HUES48 (cell line): ENCODE results near the gene CCR6.
A peak's percentile ranks its signal among the peaks of the same experiment; 100 is the strongest.

Experiments used
- H3K27ac ChIP-seq: one replicate; pipeline ENCODE4 v1.7.0; 2013; ENCODE audit warnings: low read depth, low read length, inconsistent platforms
- H3K27me3 ChIP-seq: 2 replicates; pipeline ENCODE4 v1.6.1; 2013; ENCODE audit warnings: mild to moderate bottlenecking, low read length; ENCODE audit not compliant: control insufficient read depth, insufficient read depth
- H3K36me3 ChIP-seq: 2 replicates; pipeline ENCODE4 v1.6.1; 2013; ENCODE audit warnings: low read length; ENCODE audit not compliant: control insufficient read depth, insufficient read depth
- H3K4me1 ChIP-seq: 2 replicates; pipeline ENCODE4 v1.6.1; 2013; ENCODE audit warnings: mild to moderate bottlenecking, low read length; ENCODE audit not compliant: control insufficient read depth, insufficient read depth
- H3K4me3 ChIP-seq: 2 replicates; pipeline ENCODE4 v1.5.1; 2013; ENCODE audit warnings: mild to moderate bottlenecking, low read depth, low read length
- H3K9ac ChIP-seq: 2 replicates; pipeline ENCODE4 v1.6.1; 2013; ENCODE audit warnings: mild to moderate bottlenecking, low read depth, low read length, moderate library complexity
- H3K9me3 ChIP-seq: 2 replicates; pipeline ENCODE4 v1.6.1; 2013; ENCODE audit warnings: low read length; ENCODE audit not compliant: control insufficient read depth, insufficient read depth

CCR6 gene

GRCh38 chr6:167145461-167145860 lies 22.6 kb downstream of the CCR6 start:
- H3K9me3 ChIP-seq: no peaks in the 10 kb centered on the region
- H3K9ac ChIP-seq: no peak overlapping the region
- no peak overlapping the region for H3K27ac ChIP-seq
- 0 out of 2 replicates have a peak, but pooled peaks cover 6% of the 10 kb centered on the region for H3K27me3 ChIP-seq
- no peaks in the 10 kb centered on the region for H3K36me3 ChIP-seq
- H3K4me3 ChIP-seq: no peak overlapping the region
- peaks cover 43% of the 10 kb centered on the region for H3K4me1 ChIP-seq

- H3K27me3 ChIP-seq: 0 out of 2 replicates have a peak, but pooled peaks cover 6% of the 10 kb centered on the region
- H3K9ac ChIP-seq: no peak overlapping the region
- no peaks in the 10 kb centered on the region for H3K36me3 ChIP-seq
- peaks cover 42% of the 10 kb centered on the region for H3K4me1 ChIP-seq
- peaks cover 6% of the 10 kb centered on the region; the same call in 1 of the 2 replicates for H3K9me3 ChIP-seq
- H3K27ac ChIP-seq: peak overlapping the region; percentile 80
- no peak overlapping the region for H3K4me3 ChIP-seq
Observed at GRCh38 chr6:167146135-167146534, 23.2 kb downstream of the CCR6 start.

GRCh38 chr6:167146977-167147376 lies 24.1 kb downstream of the CCR6 start:
- peak overlapping the region; percentile 26; the same call in 1 of the 2 replicates for H3K9ac ChIP-seq
- H3K9me3 ChIP-seq: peaks cover 6% of the 10 kb centered on the region; the same call in 1 of the 2 replicates
- peaks cover 44% of the 10 kb centered on the region for H3K4me1 ChIP-seq
- H3K27me3 ChIP-seq: 0 out of 2 replicates have a peak, but pooled peaks cover 6% of the 10 kb centered on the region
- peak overlapping the region; percentile 22; the same call in 1 of the 2 replicates for H3K4me3 ChIP-seq
- H3K27ac ChIP-seq: peak overlapping the region; percentile 81
- no peaks in the 10 kb centered on the region for H3K36me3 ChIP-seq

GRCh38 chr6:167148021-167148420 lies 25.1 kb downstream of the CCR6 start:
- Histone ChIP-seq H3K4me3 (no peak overlapping the region), H3K36me3 (no peaks in the 10 kb centered on the region), H3K9me3 (peaks cover 6% of the 10 kb centered on the region; the same call in 1 of the 2 replicates), H3K27ac (no peak overlapping the region), H3K9ac (no peak overlapping the region), H3K4me1 (peaks cover 44% of the 10 kb centered on the region), H3K27me3 (peaks cover 6% of the 10 kb centered on the region; the same call in 1 of the 2 replicates)

- Histone ChIP-seq H3K27ac (no peak overlapping the region), H3K36me3 (no peaks in the 10 kb centered on the region), H3K4me3 (no peak overlapping the region), H3K4me1 (peaks cover 44% of the 10 kb centered on the region), H3K27me3 (peaks cover 6% of the 10 kb centered on the region; the same call in 1 of the 2 replicates), H3K9me3 (peaks cover 6% of the 10 kb centered on the region; the same call in 1 of the 2 replicates), H3K9ac (no peak overlapping the region)
Observed at GRCh38 chr6:167148997-167149396, 26.1 kb downstream of the CCR6 start.

GRCh38 chr6:167150941-167151549 lies 28.1 kb downstream of the CCR6 start:
- H3K9ac ChIP-seq: no peak overlapping the region
- H3K4me1 ChIP-seq: peaks cover 42% of the 10 kb centered on the region
- H3K9me3 ChIP-seq: peaks cover 6% of the 10 kb centered on the region; the same call in 1 of the 2 replicates
- no peaks in the 10 kb centered on the region for H3K36me3 ChIP-seq
- H3K4me3 ChIP-seq: no peak overlapping the region
- peak overlapping the region; percentile 70 for H3K27ac ChIP-seq
- H3K27me3 ChIP-seq: peaks cover 6% of the 10 kb centered on the region; the same call in 1 of the 2 replicates

GRCh38 chr6:167151648-167152047 lies 28.8 kb downstream of the CCR6 start:
- Histone ChIP-seq H3K9ac (no peak overlapping the region), H3K9me3 (peaks cover 6% of the 10 kb centered on the region; the same call in 1 of the 2 replicates), H3K36me3 (no peaks in the 10 kb centered on the region), H3K4me1 (peaks cover 40% of the 10 kb centered on the region), H3K27ac (peak overlapping the region; percentile 70), H3K4me3 (no peak overlapping the region), H3K27me3 (peaks cover 6% of the 10 kb centered on the region; the same call in 1 of the 2 replicates)

GRCh38 chr6:167152862-167153261 lies 30.0 kb downstream of the CCR6 start:
- no peak overlapping the region for H3K27ac ChIP-seq
- H3K27me3 ChIP-seq: peaks cover 6% of the 10 kb centered on the region; the same call in 1 of the 2 replicates
- no peak overlapping the region for H3K9ac ChIP-seq
- H3K9me3 ChIP-seq: peaks cover 6% of the 10 kb centered on the region; the same call in 1 of the 2 replicates
- H3K4me3 ChIP-seq: no peak overlapping the region
- H3K36me3 ChIP-seq: no peaks in the 10 kb centered on the region
- peaks cover 28% of the 10 kb centered on the region for H3K4me1 ChIP-seq

GRCh38 chr6:167153521-167153959 lies 30.6 kb downstream of the CCR6 start:
- Histone ChIP-seq H3K27ac (no peak overlapping the region), H3K9me3 (peaks cover 6% of the 10 kb centered on the region; the same call in 1 of the 2 replicates), H3K9ac (no peak overlapping the region), H3K27me3 (peaks cover 5% of the 10 kb centered on the region; the same call in 1 of the 2 replicates), H3K4me1 (peaks cover 21% of the 10 kb centered on the region), H3K36me3 (no peaks in the 10 kb centered on the region), H3K4me3 (no peak overlapping the region)

GRCh38 chr6:167154291-167154690 lies 31.4 kb downstream of the CCR6 start:
- no peak overlapping the region for H3K27ac ChIP-seq
- H3K9me3 ChIP-seq: peaks cover 6% of the 10 kb centered on the region; the same call in 1 of the 2 replicates
- no peak overlapping the region for H3K4me3 ChIP-seq
- no peaks in the 10 kb centered on the region; the same call in 1 of the 2 replicates for H3K27me3 ChIP-seq
- H3K9ac ChIP-seq: no peak overlapping the region
- H3K4me1 ChIP-seq: peaks cover 21% of the 10 kb centered on the region
- H3K36me3 ChIP-seq: no peaks in the 10 kb centered on the region

- Histone ChIP-seq H3K27me3 (no peaks in the 10 kb centered on the region; the same call in 1 of the 2 replicates), H3K36me3 (no peaks in the 10 kb centered on the region), H3K27ac (no peak overlapping the region), H3K9me3 (peaks cover 6% of the 10 kb centered on the region; the same call in 1 of the 2 replicates), H3K4me3 (no peak overlapping the region), H3K4me1 (peaks cover 21% of the 10 kb centered on the region), H3K9ac (no peak overlapping the region)
Observed at GRCh38 chr6:167154895-167155294, 32.0 kb downstream of the CCR6 start.
